H9 (cell line): Measurements from ENCODE around the gene L3MBTL4. TPM values are rescaled to one million over a fixed set of nuclear protein-coding genes. Genes with fewer than 3 reads are reported as not detected.

Source experiments
- DNase-seq: peaks from one replicate; pipeline ENCODE4 v3.0.0-alpha.2; 2017
- H2AFZ ChIP-seq: one replicate; pipeline ENCODE4 v1.6.1; 2013; ENCODE audit warnings: mild to moderate bottlenecking, low read length, control low read depth, moderate library complexity
- H2AK5ac ChIP-seq: 2 replicates; pipeline ENCODE4 v1.6.1; 2013; ENCODE audit warnings: low read length, control low read depth, mixed read lengths; ENCODE audit not compliant: insufficient read length
- H2BK120ac ChIP-seq: one replicate; pipeline ENCODE4 v1.6.1; 2013; ENCODE audit warnings: low read depth, mild to moderate bottlenecking, low read length, control low read depth, inconsistent platforms; ENCODE audit not compliant: poor library complexity, severe bottlenecking
- H2BK12ac ChIP-seq: 2 replicates; pipeline ENCODE4 v1.6.1; 2013; ENCODE audit warnings: low read length, control low read depth, mixed read lengths, low read depth; ENCODE audit not compliant: insufficient read length
- H2BK15ac ChIP-seq: 2 replicates; pipeline ENCODE4 v1.6.1; 2013; ENCODE audit warnings: low read depth, low read length, control low read depth
- H2BK20ac ChIP-seq: one replicate; pipeline ENCODE4 v1.6.1; 2013; ENCODE audit warnings: low read depth, mild to moderate bottlenecking, low read length, control low read depth, inconsistent platforms; ENCODE audit not compliant: poor library complexity, severe bottlenecking
- H2BK5ac ChIP-seq: 2 replicates; pipeline ENCODE4 v1.6.1; 2013; ENCODE audit warnings: low read length, control low read depth, mixed read lengths; ENCODE audit not compliant: insufficient read length
- H3K14ac ChIP-seq: 2 replicates; pipeline ENCODE4 v1.6.1; 2013; ENCODE audit warnings: low read length, control low read depth; ENCODE audit not compliant: insufficient read depth
- H3K18ac ChIP-seq: 2 replicates; pipeline ENCODE4 v1.6.1; 2013; ENCODE audit warnings: low read depth, mild to moderate bottlenecking, mixed read lengths, low read length, control low read depth; ENCODE audit not compliant: insufficient read length
- H3K23ac ChIP-seq: 2 replicates; pipeline ENCODE4 v1.6.1; 2013; ENCODE audit warnings: low read length, control low read depth, mixed read lengths, low read depth; ENCODE audit not compliant: insufficient read length
- H3K23me2 ChIP-seq: 2 replicates; pipeline ENCODE4 v1.6.1; 2013; ENCODE audit warnings: low read depth, mild to moderate bottlenecking, mixed read lengths, low read length, control low read depth; ENCODE audit not compliant: insufficient read length, poor library complexity, severe bottlenecking
- H3K27ac ChIP-seq: 2 replicates; pipeline ENCODE4 v1.5.1; 2013; ENCODE audit warnings: low read length, control low read depth, mixed read lengths, low read depth; ENCODE audit not compliant: insufficient read length
- H3K27me3 ChIP-seq: 2 replicates; pipeline ENCODE4 v1.6.1; 2013; ENCODE audit warnings: low read length, control low read depth, inconsistent platforms; ENCODE audit not compliant: insufficient read depth
- H3K4ac ChIP-seq: 2 replicates; pipeline ENCODE4 v1.6.1; 2013; ENCODE audit warnings: low read depth, mild to moderate bottlenecking, control low read depth, inconsistent platforms, low read length, moderate library complexity
- H3K4me1 ChIP-seq: 2 replicates; pipeline ENCODE4 v1.6.1; 2013; ENCODE audit warnings: low read length, control low read depth, inconsistent platforms; ENCODE audit not compliant: insufficient read depth
- H3K4me2 ChIP-seq: 2 replicates; pipeline ENCODE4 v1.6.1; 2013; ENCODE audit warnings: low read length, control low read depth, mixed read lengths; ENCODE audit not compliant: insufficient read length, insufficient read depth
- H3K56ac ChIP-seq: 2 replicates; pipeline ENCODE4 v1.6.1; 2013; ENCODE audit warnings: low read depth, mild to moderate bottlenecking, mixed read lengths, low read length, control low read depth; ENCODE audit not compliant: insufficient read length
- H3K79me1 ChIP-seq: 2 replicates; pipeline ENCODE4 v1.6.1; 2013; ENCODE audit warnings: low read depth, mild to moderate bottlenecking, moderate library complexity, low read length, control low read depth, inconsistent platforms; ENCODE audit not compliant: insufficient read depth, poor library complexity, severe bottlenecking
- H3K79me2 ChIP-seq: 2 replicates; pipeline ENCODE4 v1.6.1; 2013; ENCODE audit warnings: low read length, control low read depth, inconsistent platforms; ENCODE audit not compliant: insufficient read depth
- H3K9ac ChIP-seq: 2 replicates; pipeline ENCODE4 v1.6.1; 2013; ENCODE audit warnings: low read length, control low read depth, mixed read lengths; ENCODE audit not compliant: insufficient read length; ENCODE audit errors: extremely low read depth
- H3K9me3 ChIP-seq: one replicate; pipeline ENCODE4 v1.6.1; 2013; ENCODE audit warnings: low read depth, low read length, inconsistent platforms; ENCODE audit not compliant: control insufficient read depth
- H3T11ph ChIP-seq: one replicate; pipeline ENCODE4 v1.6.1; 2013; ENCODE audit warnings: mild to moderate bottlenecking, low read length, control low read depth, inconsistent platforms
- H4K20me1 ChIP-seq: one replicate; pipeline ENCODE4 v1.6.1; 2013; ENCODE audit not compliant: control insufficient read depth, insufficient read length, insufficient read depth
- H4K5ac ChIP-seq: 2 replicates; pipeline ENCODE4 v1.6.1; 2013; ENCODE audit warnings: low read depth, mild to moderate bottlenecking, mixed read lengths, low read length, control low read depth; ENCODE audit not compliant: insufficient read length
- H4K8ac ChIP-seq: replicated peaks from 2 replicates; pipeline ENCODE4 v1.6.1; 2013; ENCODE audit warnings: low read length, control low read depth, mixed read lengths, low read depth; ENCODE audit not compliant: insufficient read length
- H4K91ac ChIP-seq: 2 replicates; pipeline ENCODE4 v1.6.1; 2013; ENCODE audit warnings: low read depth, mild to moderate bottlenecking, moderate library complexity, mixed read lengths, low read length, control low read depth; ENCODE audit not compliant: insufficient read length
- H3K27ac Mint-ChIP-seq, 3 experiments: 2 replicates in 2 of 3; 3 replicates in 1 of 3; pipeline ENCODE4 v1.8.0; 2020 to 2021; ENCODE audit warnings: mixed read lengths in 3 of 3, mild to moderate bottlenecking in 1 of 3, moderate library complexity in 1 of 3
- H3K27me3 Mint-ChIP-seq: 2 replicates; pipeline ENCODE4 v1.8.0; 2021; ENCODE audit warnings: low read depth, mild to moderate bottlenecking, moderate library complexity, mixed read lengths
- H3K36me3 Mint-ChIP-seq, 3 experiments: 2 replicates in 2 of 3; 3 replicates in 1 of 3; pipeline ENCODE4 v1.8.0; 2020 to 2021; ENCODE audit warnings: low read depth in 3 of 3, mixed read lengths in 3 of 3; ENCODE audit not compliant: insufficient read depth in 1 of 3
- H3K4me1 Mint-ChIP-seq, 2 experiments: 2 replicates each; pipeline ENCODE4 v1.8.0; 2020; ENCODE audit warnings: mixed read lengths in 2 of 2
- H3K4me3 Mint-ChIP-seq, 2 experiments: 2 replicates in 1 of 2; 3 replicates in 1 of 2; pipeline ENCODE4 v1.8.0; 2020 to 2021; ENCODE audit warnings: mild to moderate bottlenecking in 2 of 2, mixed read lengths in 2 of 2, moderate library complexity in 1 of 2
- H3K9me3 Mint-ChIP-seq, 2 experiments: 2 replicates in 1 of 2; 3 replicates in 1 of 2; pipeline ENCODE4 v1.8.0; 2020; ENCODE audit warnings: mild to moderate bottlenecking in 2 of 2, mixed read lengths in 2 of 2, moderate library complexity in 1 of 2
- CTCF ChIP-seq: fragments of 200-600 bp; sonication (generic); conservative IDR thresholded peaks from 3 replicates; pipeline ENCODE4 v1.8.0; 2021; ENCODE audit warnings: antibody characterized with exemption, mild to moderate bottlenecking
- WGBS: extraction: QIAGEN DNeasy Blood & Tissue Kit; methylation state at CpG from one replicate; pipeline ENCODE4 v1.1.7; 2013; ENCODE audit warnings: missing lambda C conversion rate, low lambda C conversion rate, mixed read lengths; ENCODE audit not compliant: insufficient read length; ENCODE audit errors: extremely low coverage; 5-methylcytosine and 5-hydroxymethylcytosine counted together
- total RNA-seq: library from RNA; stranded (reverse); gene quantifications from 2 replicates; pipeline ENCODE4 v1.2.1, GENCODE V29; 2021

L3MBTL4 gene
- total RNA-seq, 1 experiment from 2014 or later: 1.9 TPM

- Mint-ChIP-seq H3K4me3 (no peak overlapping the region), H3K9me3 (no peaks in the 10 kb centered on the region), H3K27ac (no peak overlapping the region), H3K4me1 (peaks cover 41 to 51% of the 10 kb centered on the region in 2 experiments), H3K36me3 (no peaks in the 10 kb centered on the region), H3K27me3 (no peaks in the 10 kb centered on the region)
- no peak overlapping the region for H2BK5ac ChIP-seq
- no peaks in the 10 kb centered on the region for H3K79me2 ChIP-seq
- no peak for TF ChIP-seq CTCF
- H3K56ac ChIP-seq: no peak overlapping the region
- no peak overlapping the region for H3K23ac ChIP-seq
- H3K23me2 ChIP-seq: no peaks in the 10 kb centered on the region
- no peak overlapping the region for H2BK120ac ChIP-seq
- H2BK12ac ChIP-seq: no peak overlapping the region
- H3T11ph ChIP-seq: no peak overlapping the region
- no peak overlapping the region for H3K18ac ChIP-seq
- H3K14ac ChIP-seq: no peak overlapping the region
- H2AK5ac ChIP-seq: no peak overlapping the region
- no peaks in the 10 kb centered on the region for H4K20me1 ChIP-seq
- no CpG with 5 or more reads among the region's 7 CpGs for WGBS
- no peak overlapping the region for H3K9ac ChIP-seq
- H3K27me3 ChIP-seq: no peaks in the 10 kb centered on the region
- H2BK20ac ChIP-seq: no peak overlapping the region
- H3K27ac ChIP-seq: no peak overlapping the region
- H3K4ac ChIP-seq: no peak overlapping the region
- H3K4me2 ChIP-seq: no peak overlapping the region
- H3K79me1 ChIP-seq: no peaks in the 10 kb centered on the region
- H3K9me3 ChIP-seq: no peaks in the 10 kb centered on the region
- no peak overlapping the region for H2AFZ ChIP-seq
- H2BK15ac ChIP-seq: no peak overlapping the region
- no peak overlapping the region for H4K8ac ChIP-seq
- H4K91ac ChIP-seq: no peak overlapping the region
- H4K5ac ChIP-seq: no peak overlapping the region
- no peak for DNase-seq
- H3K4me1 ChIP-seq: peaks cover 11% of the 10 kb centered on the region; the same call in 1 of the 2 replicates
Observed at GRCh38 chr18:6363216-6363615, 51.5 kb downstream of the L3MBTL4 start.
